Measurements from ENCODE around the gene SPINT4.
A peak's percentile ranks its signal among the peaks of the same experiment; 100 is the strongest.

SPINT4 gene

GRCh38 chr20:45768479-45768878, 46.3 kb downstream of the SPINT4 start:
- no peaks in the 10 kb centered on the region for H3K36me3 ChIP-seq
- no peaks in the 10 kb centered on the region for H3K9me3 ChIP-seq
- H3K27me3 ChIP-seq, result no peaks in the 10 kb centered on the region
- TF ChIP-seq CTCF (IDR thresholded peaks at IDR 0.05), result no peak
- H3K4me3 ChIP-seq, result no peak overlapping the region
- H3K27ac ChIP-seq, result no peak overlapping the region
- intact Hi-C loops (cut with DNase I; ENCODE audit: low total_unique reads), result no loop called here
- no peak for DNase-seq
- peaks cover 0 to 12% (median 8%) of the 10 kb centered on the region in 4 donors for H3K4me1 ChIP-seq

- peak; percentile 93 to 94 for TF ChIP-seq CTCF (IDR thresholded peaks at IDR 0.05)
- peak overlapping the region; percentile 69 to 79 for H3K27ac ChIP-seq
- intact Hi-C loops (cut with DNase I; ENCODE audit: low total_unique reads), result loop anchor here (5.0 to 10.0 kb wide), 2 partner anchors 326 to 454 kb away; no protein-coding TSS in a partner anchor
Observed at GRCh38 chr20:45771182-45771759, 49.1 kb downstream of the SPINT4 start.

GRCh38 chr20:45772693-45773092, 50.5 kb downstream of the SPINT4 start:
- H3K27ac ChIP-seq, result no peak overlapping the region
- H3K4me3 ChIP-seq, result no peak overlapping the region
- H3K36me3 ChIP-seq, result no peaks in the 10 kb centered on the region
- TF ChIP-seq CTCF (IDR thresholded peaks at IDR 0.05), result no peak
- H3K9me3 ChIP-seq, result no peaks in the 10 kb centered on the region
- H3K27me3 ChIP-seq, result no peaks in the 10 kb centered on the region
- intact Hi-C loops (cut with DNase I; ENCODE audit: low total_unique reads), result loop anchor here (5.0 to 10.0 kb wide), 2 partner anchors 328 to 455 kb away; no protein-coding TSS in a partner anchor
- no peak for DNase-seq
- H3K4me1 ChIP-seq, result peaks cover 0 to 16% (median 10%) of the 10 kb centered on the region in 4 donors

More at GRCh38 chr20:45771182-45771759, 49.1 kb downstream of the SPINT4 start:
- Histone ChIP-seq H3K36me3 (no peaks in the 10 kb centered on the region), H3K4me3 (no peak overlapping the region), H3K27me3 (no peaks in the 10 kb centered on the region), H3K4me1 (peaks cover 0 to 12% (median 8%) of the 10 kb centered on the region in 4 donors), H3K9me3 (no peaks in the 10 kb centered on the region)
- DNase-seq, result peak; percentile 82 to 86

DNA sequence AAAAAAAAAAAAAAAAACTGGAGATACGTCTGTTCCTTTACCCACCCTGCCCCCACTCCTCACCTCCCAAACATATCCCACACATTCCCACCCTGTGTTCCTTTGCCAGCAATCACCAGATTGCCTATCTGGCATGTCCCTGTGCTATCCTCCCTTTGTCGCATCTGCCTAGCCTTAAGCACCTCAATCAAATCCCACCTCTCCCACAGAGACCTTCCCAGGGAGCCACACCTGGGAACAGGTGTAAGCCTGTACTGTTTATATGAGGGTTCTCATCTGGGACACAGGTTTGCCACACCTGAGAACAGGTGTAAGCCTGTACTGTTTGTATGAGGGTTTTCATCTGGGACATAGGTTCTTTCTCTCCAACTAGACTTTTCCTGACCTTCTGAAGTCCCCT, 52.8 kb downstream of the SPINT4 start:
- H3K4me3 ChIP-seq, result no peak overlapping the region
- TF ChIP-seq CTCF (IDR thresholded peaks at IDR 0.05), result no peak
- no peaks in the 10 kb centered on the region for H3K27me3 ChIP-seq
- no peaks in the 10 kb centered on the region for H3K36me3 ChIP-seq
- H3K4me1 ChIP-seq, result peaks cover 0 to 38% (median 29%) of the 10 kb centered on the region in 4 donors
- H3K27ac ChIP-seq, result no peak overlapping the region
- no peak for DNase-seq
- intact Hi-C loops (cut with DNase I; ENCODE audit: low total_unique reads), result loop anchor here (5.0 to 10.0 kb wide), 2 partner anchors 330 to 458 kb away; no protein-coding TSS in a partner anchor
- no peaks in the 10 kb centered on the region for H3K9me3 ChIP-seq

- Histone ChIP-seq H3K9me3 (no peaks in the 10 kb centered on the region), H3K36me3 (no peaks in the 10 kb centered on the region), H3K4me3 (no peak overlapping the region), H3K4me1 (peaks cover 0 to 42% (median 33%) of the 10 kb centered on the region in 4 donors), H3K27me3 (no peaks in the 10 kb centered on the region), H3K27ac (no peak overlapping the region)
- TF ChIP-seq CTCF (IDR thresholded peaks at IDR 0.05), result no peak
- intact Hi-C loops (cut with DNase I; ENCODE audit: low total_unique reads), result loop anchor here (10.0 kb wide), 1 partner anchor 331 kb away; no protein-coding TSS in a partner anchor
- DNase-seq, result no peak
Observed at GRCh38 chr20:45775411-45775810, 53.3 kb downstream of the SPINT4 start.

Measured in tibial artery (tissue), 4 donors.